Measurements from ENCODE around the gene L3MBTL3.

DNA sequence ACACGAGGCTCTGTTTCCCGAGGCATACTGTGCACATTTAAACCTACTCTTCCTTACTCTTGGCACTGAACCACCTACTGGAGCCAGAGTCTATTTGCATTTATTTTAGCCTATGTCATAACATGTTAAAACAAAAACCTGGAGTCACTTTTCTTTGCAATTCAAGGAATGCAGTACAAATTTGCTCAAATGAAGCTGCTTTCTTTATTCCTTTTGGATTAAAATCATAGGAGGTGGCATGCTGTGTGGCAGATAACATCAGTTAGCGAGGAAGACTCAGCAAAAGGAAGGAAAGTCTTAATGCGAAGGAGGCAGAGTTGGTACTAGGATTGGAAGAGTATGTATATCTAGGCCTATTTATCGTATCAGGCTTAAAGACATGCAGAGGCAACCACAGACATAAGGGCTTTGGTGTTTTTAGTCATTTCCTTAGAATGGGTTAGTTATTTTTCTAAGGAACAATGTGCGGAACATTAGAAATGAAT is 111.4 kb downstream of the L3MBTL3 start:
- no peak for TF ChIP-seq EZH2 (IDR thresholded peaks at IDR 0.05; ENCODE audit: low read depth, unreplicated experiment)
- no peak for TF ChIP-seq ZNF114 (CRISPR knock-in tag; IDR thresholded peaks at IDR 0.05)
- no peak for TF ChIP-seq CTCF (conservative IDR thresholded peaks at IDR 0.05; ENCODE audit: low read depth in 2 of 2)

Measured in GM23338 (cell line).